ENCODE measurements around the gene BMP10. TPM values are rescaled to one million over a fixed set of nuclear protein-coding genes. Genes with fewer than 3 reads are reported as not detected.

The BMP10 gene
- total and polyA plus RNA-seq, 2 of the 13 experiments (the other 11 are each of a cell fraction or from before 2014, with no cell fraction given): not detected

GRCh38 chr2:68837164-68837860, 33.9 kb downstream of the BMP10 start (continued):
- TF ChIP-seq ZNF407 (CRISPR knock-in tag; IDR thresholded peaks at IDR 0.05; ENCODE audit: not compliant biosample characterization) (no peak), ZNF777 (CRISPR knock-in tag; IDR thresholded peaks at IDR 0.05) (no peak), NCOR1 (IDR thresholded peaks at IDR 0.05; ENCODE audit: borderline replicate concordance, low read length) (no peak), REPIN1 (CRISPR knock-in tag; IDR thresholded peaks at IDR 0.05; ENCODE audit: borderline replicate concordance, low read depth) (no peak), SRY (CRISPR knock-in tag; IDR thresholded peaks at IDR 0.05) (no peak), ZSCAN9 (CRISPR knock-in tag; IDR thresholded peaks at IDR 0.05; ENCODE audit: borderline replicate concordance) (no peak), EHMT2 (IDR thresholded peaks at IDR 0.05; ENCODE audit: borderline replicate concordance, low read depth, low read length) (no peak), SOX5 (CRISPR knock-in tag; IDR thresholded peaks at IDR 0.05; ENCODE audit: borderline replicate concordance) (no peak), MIER2 (CRISPR knock-in tag; IDR thresholded peaks at IDR 0.05) (no peak), TEAD3 (CRISPR knock-in tag; optimal IDR thresholded peaks at IDR 0.05; ENCODE audit: borderline replicate concordance) (no peak), MXD4 (CRISPR knock-in tag; IDR thresholded peaks at IDR 0.05) (no peak), ADNP (CRISPR knock-in tag; IDR thresholded peaks at IDR 0.05) (no peak), ISX (CRISPR knock-in tag; conservative IDR thresholded peaks at IDR 0.05) (no peak), KLF15 (CRISPR knock-in tag; IDR thresholded peaks at IDR 0.05; ENCODE audit: borderline replicate concordance) (no peak), RAD21 (CRISPR knock-in tag; IDR thresholded peaks at IDR 0.05) (peak; percentile 58), SETDB1 (CRISPR knock-in tag; IDR thresholded peaks at IDR 0.05; ENCODE audit: borderline replicate concordance) (no peak), POGZ (CRISPR knock-in tag; IDR thresholded peaks at IDR 0.05) (no peak)
- TF ChIP-seq, protein P1, sequence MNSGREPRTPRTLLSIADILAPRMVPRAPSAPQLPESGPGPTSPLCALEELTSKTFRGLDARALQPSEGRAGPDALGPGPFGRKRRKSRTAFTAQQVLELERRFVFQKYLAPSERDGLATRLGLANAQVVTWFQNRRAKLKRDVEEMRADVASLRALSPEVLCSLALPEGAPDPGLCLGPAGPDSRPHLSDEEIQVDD (CRISPR knock-in tag; IDR thresholded peaks at IDR 0.05; ENCODE audit: borderline replicate concordance): no peak
- TF ChIP-seq, protein P2, sequence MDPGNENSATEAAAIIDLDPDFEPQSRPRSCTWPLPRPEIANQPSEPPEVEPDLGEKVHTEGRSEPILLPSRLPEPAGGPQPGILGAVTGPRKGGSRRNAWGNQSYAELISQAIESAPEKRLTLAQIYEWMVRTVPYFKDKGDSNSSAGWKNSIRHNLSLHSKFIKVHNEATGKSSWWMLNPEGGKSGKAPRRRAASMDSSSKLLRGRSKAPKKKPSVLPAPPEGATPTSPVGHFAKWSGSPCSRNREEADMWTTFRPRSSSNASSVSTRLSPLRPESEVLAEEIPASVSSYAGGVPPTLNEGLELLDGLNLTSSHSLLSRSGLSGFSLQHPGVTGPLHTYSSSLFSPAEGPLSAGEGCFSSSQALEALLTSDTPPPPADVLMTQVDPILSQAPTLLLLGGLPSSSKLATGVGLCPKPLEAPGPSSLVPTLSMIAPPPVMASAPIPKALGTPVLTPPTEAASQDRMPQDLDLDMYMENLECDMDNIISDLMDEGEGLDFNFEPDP (CRISPR knock-in tag; conservative IDR thresholded peaks at IDR 0.05): no peak

Measured in HepG2 (cell line).